ENCODE results near the gene TAB2.
"Not testable (repeated sequence)": the region's sequence is repeated elsewhere in the genome, so short reads cannot be mapped to it uniquely, and the experiment has no call there.

Gene TAB2

DNA sequence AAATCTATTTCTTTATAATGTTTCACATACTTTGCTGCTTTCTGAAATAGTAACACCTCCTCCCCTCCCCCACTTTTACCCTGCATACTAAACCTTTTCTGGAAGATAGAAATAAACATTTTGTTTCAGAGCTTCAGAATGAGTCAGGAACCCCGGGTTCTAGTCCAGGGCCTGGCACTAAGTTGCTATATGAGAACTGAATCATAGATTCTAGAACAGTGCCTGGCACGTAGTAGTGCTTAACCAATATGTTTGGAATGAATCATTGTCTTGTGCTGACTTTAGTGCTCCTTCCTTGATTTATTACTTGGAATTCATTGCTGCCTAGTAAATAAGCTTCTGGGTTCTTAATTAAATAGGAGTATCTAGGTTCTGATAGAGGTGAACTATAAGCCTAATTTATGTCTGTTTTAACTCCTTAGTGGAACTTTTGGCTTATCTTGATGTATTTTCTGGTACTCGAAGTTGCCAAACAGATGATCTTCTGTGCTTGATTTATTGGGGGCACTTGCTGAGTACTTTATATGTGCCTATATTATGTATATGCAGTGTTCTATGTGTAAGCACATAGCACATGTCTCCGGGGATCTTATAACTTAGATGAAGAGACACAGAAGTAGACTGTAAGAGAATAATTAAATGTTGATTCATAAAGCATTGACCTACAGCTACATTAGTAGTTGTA is 18.6 kb downstream of the TAB2 start:
- DNase-seq = peak; percentile 77

DNA sequence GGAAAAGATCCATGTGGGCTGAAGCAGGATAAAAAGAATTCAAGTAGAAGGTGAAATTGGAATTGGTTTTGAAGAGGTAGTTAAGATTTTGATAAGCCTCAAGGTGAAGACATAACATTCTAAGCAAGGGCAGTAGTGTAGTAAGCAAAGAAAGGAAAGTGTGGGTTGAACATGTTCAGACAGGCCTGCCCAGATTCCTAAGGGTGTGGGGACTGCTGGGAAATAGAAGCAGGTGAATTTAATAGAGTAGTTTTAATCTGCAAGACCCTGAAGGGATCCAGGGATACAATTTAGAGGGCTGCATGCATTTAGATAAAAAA is 19.1 kb downstream of the TAB2 start:
- no peak for DNase-seq

DNA sequence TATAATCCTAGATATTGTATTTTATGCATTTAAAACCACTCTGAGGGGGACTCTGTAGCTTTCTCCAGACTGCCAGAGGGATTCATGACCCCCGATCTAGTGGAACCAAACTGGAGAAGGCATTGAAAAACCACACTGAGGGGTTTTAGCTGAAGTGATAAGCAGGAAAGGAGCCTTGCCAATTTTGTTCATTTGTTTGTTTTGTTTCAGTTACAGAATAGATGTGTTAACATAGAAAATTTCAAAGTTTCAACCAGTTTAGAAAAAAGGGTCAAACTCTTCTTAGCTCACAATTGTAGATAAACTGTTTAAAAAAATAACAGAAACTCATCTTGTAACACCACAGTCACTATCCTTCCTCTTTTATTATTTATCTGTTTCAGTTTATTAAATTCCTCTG is 19.8 kb downstream of the TAB2 start:
- DNase-seq = no peak

DNA sequence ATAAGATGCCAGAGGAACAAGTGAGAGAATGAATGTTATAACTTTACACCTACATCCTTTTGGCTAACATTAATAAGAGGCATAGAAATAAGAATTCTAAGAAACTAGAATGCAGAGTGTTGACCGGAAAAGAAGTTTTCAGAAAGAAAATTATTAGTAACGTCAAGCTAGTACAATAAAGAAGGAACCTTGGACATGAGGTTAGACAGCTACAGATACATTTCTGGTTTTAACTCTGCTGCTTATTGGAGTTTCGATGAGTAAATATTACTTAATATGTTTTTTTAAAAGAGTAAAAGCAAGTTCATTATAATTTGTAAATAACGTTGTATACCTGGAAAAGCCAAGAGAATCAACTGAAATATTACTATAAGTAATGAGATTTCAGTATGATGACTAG is 22.7 kb downstream of the TAB2 start:
- DNase-seq = no peak

DNA sequence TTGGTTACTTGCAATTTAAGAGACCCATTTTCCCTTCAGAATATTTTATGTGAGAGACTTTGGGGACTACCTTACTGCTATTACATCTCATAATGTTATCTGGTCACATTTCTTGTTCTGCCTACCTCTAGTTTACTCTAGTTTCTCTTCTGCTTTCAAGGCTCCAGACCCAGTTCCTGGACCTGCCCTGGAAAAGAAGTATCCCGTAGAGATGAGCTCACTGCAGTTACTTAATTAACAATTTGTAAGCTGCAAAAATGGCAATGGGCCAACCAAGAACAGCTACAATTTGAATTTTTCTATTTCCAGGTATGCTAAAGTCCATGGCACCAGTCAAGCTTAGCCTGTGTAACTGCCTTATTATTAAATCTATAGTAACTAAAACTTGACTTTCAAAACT is 25.0 kb downstream of the TAB2 start:
- no peak for DNase-seq

DNA sequence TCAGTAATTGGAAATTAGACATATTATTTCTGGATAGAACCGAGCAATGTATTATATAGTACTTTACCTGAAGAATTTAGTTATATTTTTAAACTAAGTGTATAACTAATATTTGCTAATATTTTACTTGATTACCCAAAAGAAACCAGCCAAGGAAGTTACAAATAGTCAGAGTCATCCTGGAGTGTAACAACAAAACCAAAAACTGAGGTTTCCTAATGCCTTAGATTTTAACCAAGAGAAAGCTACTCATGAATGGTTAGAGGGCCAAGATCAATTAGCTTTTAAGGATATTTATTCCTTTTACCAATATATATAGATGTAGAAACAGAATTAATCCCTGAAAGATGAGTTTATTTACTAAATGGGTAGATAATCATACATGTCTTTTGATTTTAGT is 26.0 kb downstream of the TAB2 start:
- no peak for DNase-seq

DNA sequence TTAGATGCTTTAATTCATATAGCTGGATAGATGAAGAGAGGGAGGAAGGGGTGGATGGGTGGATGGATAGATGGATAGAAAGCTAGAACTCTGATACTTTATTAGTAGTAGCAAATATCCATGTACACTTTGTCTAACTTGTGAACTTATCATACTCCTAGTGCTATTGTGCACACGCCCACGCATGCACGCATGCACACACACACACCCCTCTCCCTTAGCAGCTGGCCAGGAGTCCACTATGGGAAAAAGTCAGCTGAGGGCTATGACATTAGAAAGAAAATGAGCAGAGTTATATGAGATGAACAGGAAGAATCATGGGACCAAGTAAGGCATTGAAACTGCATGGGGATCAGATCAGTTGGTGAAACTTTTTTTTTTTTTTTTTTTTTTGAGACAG is 28.6 kb downstream of the TAB2 start:
- DNase-seq = no peak

DNA sequence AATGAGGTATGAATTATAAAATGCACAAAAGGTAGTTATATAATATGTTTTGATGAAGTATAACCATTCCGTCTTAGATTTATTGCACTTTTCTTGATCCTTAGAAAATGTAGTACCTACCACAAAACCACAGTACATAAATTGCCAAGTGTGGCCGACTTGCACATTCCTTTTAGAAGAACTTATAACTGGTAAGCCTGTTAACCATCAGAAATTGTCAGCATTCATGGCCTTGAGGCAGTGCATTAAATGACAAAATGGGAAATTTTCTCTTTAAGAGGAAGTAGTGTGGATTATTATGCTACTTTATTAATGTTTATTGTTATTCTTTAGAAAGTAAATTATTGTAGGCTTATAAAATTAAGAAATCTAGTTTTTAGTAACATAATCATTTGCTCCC is 29.6 kb downstream of the TAB2 start:
- DNase-seq = no peak

DNA sequence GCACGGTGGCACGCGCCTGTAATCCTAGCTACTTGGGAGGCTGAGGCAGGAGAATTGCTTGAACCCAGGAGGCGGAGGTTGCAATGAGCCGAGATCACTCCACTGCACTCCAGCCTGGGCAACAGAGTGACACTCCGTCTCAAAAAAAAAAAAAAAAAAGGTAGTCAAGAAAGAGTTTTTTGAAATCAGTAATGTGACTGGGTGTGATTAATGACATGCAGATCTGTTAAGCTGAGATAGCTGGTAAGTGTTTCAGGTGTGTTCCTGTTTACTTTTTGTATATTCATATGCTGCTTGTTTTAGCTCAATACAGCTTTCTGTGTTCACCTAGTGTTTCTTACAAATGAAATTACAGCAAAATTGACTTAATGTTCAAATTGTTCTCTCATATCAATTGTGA is 31.8 kb downstream of the TAB2 start:
- not testable (repeated sequence) for DNase-seq

DNA sequence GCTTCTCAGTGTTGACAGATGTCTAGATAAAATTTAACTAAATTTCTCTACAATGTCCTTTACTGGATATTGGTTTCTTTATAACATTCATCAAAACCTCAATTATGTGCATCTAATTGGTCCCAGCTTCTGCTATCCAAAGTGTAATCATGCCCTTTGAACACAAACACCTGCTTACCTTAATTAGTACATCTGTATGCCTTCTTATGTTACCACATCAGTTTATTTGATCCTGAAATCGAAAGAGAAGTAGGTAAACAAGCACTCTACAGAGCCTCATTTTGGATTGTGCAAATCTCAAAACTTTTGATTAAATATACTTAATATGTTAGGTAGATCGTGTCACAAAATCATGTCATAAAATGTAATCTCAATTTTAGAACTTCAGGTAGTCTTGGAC is 36.5 kb downstream of the TAB2 start:
- no peak for DNase-seq

DNA sequence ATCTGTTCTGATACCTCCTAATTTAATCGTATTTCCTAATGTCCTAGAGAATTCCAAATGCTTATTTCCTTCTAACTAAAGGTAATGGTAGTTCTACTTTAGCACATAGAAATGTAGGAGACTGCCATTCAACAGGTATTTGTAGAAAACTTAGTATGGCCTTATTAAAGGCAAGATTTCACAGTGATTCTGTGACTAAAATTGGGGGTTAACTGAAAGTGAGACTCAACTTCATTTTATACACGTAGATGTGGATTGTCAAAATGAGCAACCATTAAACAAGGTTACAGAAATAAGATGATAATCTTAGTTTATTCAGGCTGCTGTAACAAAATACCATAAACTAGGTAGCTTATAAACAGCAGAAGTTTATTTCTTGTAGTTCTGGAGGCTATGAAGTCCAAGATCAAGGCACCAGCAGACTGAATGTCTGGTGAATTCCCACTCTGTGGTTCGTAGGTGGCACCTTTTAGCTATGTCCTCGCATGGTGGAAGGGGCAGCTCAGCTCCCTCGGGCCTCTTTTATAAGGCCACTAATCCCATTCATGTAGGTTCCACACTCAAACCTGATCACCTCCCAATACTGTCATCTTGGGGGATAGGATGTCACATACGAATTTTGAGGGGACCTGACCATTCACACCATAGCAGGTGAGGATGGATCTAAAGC is 38.7 kb downstream of the TAB2 start:
- no peak for DNase-seq

DNA sequence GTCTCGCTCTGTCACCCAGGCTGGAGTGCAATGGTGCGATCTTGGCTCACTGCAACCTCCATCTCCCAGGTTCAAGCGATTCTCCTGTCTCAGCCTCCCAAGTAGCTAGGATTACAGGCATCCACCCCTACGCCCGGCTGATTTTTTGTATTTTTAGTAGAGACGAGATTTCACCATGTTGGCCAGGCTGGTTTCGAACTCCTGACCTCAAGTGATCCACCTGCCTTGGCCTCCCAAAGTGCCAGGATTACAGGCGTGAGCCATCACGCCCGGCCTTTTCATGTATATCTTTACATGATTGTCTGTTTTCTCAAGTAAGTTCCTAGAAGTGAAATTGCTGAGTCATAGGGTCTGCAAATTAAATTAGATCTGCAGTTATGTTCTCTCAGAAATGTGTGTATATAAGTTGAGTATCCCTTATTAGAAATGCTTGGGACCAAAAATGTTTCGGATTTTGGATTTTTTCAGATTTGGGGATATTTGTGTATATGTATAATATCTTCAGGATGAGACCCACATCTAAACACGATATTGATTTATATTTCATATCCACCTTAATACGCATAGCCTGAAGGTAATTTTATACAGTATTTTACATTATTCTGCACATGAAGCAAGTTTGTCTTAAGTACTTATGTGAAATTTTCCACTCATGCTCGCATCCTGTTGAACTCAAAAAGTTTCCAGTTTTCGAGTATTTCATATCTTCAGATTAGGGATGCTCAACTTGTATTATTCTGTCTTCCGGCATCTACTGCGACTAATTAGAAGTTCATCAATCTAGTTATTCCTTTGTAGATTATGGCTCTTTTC is 40.4 kb downstream of the TAB2 start:
- DNase-seq = no peak

DNA sequence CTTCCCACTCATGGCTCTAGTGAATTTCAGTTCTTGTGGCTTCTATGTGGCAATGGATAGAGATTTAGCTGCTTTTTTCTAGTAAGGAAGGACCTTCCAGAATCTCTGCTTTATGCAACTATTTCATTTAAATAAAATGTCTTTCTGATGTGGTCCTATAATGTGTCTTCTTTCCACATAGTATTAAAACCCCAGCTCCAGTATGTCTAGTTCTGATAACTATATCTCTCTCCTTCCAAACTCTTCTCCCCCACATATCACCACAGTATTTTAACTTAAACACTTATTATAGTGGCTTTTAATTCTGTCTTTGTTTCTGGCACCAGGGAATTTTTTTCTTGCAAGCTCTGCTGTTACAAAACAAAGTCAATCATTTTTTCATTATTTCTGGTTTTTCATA is 41.9 kb downstream of the TAB2 start:
- no peak for DNase-seq

DNA sequence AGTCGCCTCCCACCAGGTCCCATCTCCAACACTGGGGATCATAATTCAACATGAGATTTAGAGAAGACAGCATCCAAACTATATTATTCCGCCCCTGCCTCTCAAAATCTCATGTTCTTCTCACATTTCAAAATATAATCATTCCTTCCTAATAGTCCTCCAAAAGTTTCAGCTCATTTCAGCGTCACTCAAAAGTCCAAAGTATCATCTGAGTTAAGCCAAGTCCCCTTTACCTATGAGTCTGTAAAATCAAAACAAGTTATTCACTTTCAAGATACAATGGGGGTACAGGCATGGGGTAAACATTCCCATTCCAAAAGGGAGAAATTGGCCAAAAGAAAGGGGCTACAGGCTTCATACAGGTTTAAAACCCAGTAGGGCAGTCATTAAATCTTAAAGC is 43.0 kb downstream of the TAB2 start:
- no peak for DNase-seq

DNA sequence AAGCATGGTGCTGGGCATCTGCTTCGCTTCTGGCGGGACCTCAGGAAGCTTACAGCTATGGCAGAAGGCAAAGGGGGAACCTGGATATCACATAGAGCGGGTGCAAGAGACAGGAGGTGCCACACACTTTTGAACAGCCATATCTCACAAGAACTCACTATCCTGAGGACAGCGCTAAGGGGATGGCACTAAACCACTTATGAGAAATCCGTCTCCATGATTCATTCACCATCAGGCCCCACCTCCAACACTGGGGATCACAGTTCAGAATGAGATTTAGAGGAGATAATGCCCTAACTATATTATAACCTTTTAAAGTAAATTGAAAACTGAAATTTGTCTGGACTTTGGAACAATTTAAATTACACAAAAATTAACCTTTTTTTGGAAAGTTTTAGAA is 44.8 kb downstream of the TAB2 start:
- DNase-seq = peak; percentile 13

DNA sequence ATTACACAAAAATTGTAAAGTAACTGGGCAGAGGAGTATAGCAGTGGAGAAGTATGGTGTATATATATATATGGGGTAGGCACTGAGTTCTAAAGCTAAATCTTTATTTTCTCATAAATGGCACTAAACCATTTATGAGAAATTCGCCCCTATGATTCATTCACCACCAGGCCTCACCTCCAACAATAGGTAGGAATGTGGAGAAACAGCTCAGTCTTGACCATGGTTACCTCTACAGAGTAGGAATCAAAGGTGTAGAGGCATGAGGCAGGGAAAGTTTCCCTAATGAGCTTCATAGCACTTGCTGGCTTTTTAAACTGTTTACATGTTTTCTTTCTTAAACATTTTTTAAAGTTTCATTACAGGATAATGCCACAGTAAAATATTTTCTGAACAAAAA is 45.6 kb downstream of the TAB2 start:
- DNase-seq = no peak

DNA sequence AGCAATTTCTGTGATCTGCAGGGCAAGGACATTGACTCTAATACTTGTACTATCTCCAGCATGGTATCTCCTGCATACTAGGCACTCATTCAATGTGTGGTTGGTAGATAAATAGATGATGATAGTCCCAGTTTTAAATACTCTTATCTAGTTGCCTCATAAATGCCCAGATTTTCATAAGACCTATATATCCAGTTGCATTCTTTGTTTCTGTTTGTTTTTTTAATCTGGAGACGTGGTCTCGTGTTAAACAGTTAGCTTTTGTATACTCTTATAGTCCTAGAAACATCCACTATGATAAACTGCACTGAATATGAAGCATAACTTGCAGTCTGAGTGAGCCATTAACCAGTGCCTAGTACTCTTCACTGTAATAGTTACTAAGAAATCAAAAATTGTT is 47.0 kb downstream of the TAB2 start:
- DNase-seq = no peak

DNA sequence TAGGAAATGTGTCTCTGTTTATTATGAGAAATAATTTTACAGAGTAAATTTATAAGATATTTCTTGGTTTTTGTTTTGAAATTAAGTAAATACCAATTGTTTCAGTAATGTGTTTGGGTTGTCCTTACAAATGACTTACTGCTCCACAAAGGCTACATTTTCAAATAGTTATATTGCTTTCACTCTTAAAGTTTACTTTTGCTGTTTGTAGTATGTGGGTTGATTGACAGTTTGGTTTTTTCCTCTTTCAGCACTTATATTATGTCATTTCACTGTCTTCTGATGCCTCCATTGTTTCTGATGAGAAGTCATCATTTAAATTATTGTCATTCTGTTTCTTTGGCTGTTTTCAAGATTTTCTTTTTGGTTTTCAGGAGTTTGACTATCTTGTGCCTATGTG is 47.7 kb downstream of the TAB2 start:
- no peak for DNase-seq

DNA sequence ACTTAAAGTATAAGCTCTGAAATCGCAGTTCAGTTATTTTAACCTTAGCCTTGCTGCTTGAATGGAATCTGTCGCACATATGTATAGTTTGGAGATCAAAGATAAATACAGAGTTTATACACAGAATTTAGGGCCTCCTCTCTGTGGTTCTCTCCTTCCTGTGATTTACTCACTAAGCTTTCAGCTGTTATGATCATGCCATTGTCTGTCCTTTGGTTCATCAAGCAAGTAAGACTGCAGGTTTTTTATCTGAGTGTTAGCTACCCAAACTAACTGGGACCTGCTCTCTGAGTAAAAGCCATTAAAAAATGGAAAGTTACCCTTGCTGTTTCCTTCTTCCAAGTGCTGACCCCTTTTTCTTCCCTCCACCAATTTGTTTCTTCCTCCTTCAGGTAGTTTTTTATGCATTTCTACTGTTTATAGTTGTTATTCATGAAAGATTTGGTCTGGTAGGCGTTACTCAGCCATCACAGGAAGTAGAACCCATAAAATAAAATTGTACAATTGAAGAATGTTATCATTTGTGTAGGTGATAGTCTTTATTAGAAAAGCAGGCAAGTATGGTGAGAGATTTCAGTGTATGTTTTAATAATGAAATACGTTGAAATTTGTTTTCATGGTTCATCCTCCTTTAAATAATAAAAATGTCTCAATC is 48.9 kb downstream of the TAB2 start:
- no peak for DNase-seq

DNA sequence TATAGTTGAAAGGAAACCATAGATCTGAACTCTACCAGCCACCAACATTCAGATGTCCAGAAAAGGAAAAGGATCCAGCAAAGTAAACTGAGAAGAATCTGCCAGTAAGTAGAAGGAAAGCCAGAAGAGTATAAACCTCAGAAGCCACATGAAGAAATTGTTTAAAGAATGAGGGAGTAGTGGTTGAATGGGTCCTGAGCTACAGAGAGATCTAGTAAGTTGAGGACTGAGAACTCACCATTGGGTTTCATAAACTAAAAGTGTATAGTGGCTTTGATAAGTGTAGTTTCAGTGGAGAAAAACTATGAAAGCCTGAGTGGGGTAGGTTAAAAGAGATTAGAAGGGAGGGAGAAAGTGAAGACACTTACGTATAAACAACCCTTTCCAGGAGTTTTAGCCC is 50.6 kb downstream of the TAB2 start:
- DNase-seq = no peak

DNA sequence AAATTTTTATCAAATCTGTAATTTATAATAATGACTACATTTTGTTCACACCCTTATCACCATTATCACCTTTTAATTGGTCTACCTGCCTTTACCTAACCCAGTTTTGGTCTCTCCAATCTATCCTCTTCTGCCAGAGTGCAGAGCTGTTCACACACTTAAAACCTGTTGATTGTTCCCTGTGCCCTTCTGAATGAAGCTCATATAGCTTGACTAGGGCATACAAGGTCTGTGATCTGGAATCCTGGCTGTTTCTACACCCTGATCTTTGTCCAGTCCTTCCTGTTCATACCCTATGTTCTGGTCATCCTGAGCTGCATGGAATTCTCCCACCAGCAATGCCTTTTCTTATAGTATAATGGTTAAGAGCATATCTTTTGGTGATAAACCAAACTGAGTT is 53.6 kb downstream of the TAB2 start:
- DNase-seq = no peak

DNA sequence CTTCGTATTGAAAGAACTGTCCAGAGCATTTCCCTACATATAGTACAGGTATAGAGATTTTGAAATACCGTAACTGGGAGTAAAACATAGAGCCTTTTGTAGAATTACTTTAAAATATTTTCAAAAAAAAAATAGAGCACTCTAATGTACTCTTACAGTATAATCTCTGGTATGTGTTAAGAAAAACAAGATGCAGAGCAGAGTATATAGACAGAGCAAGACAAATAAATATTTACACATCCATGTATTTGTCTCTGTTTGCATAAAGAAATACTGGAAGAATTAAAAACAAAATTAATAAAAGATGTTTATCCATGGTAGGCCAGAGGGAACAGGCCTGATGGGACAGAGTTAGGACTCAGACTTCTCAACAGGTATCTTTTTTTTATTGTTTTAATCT is 54.5 kb downstream of the TAB2 start:
- no peak for DNase-seq

DNA sequence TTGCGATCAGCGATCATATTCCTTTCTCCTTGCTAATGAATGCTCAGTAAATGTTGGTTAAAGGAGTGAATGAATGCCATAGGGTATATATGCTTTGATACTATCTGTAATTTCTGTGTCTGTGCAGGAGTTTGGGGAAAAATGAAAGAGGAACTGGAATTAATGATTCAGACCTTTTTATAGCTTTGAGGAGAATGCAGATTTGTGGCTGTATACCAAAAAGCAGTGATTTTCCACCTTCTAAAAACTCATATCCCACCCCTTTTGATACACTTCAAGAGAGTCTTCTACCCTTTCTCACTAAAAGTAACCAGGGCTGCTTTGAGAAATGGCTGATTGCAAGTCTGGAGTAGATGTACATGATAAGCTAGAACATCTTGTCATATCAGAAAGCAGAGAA is 56.0 kb downstream of the TAB2 start:
- DNase-seq = no peak

DNA sequence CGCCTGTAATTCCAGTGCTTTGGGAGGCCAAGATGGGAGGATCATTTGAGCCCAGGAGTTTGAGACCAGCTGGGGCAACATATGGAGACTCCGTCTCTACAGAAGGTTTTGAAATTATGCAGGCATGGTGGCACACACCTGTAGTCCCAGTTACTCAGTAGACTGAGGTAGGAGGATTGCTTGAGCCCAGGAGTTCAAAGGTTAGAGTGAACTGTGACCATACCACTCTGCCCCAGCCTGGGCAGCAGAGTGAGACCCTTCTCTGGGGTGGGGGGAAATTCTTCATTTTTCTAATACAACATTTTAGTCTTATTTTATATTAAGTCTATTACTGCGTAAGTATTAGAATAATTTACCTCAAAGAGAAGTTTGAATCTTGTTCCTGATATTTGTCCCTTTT is 62.5 kb downstream of the TAB2 start:
- no peak for DNase-seq
